OCI-LY1 (cell line): ENCODE results near the gene GRB10.

Experiments used
- H2AFZ ChIP-seq: fragments of 200-600 bp; sonication (generic), shearing (Covaris generic); 2 replicates; pipeline ENCODE4 v1.6.0; 2014; ENCODE audit warnings: antibody characterized with exemption, mild to moderate bottlenecking, low read length
- H3F3A ChIP-seq: fragments of 200-600 bp; sonication (generic), shearing (Covaris generic); 2 replicates; pipeline ENCODE4 v1.6.0; 2014; ENCODE audit warnings: mild to moderate bottlenecking, antibody characterized with exemption, low read length, moderate library complexity; ENCODE audit not compliant: insufficient read depth
- H3K27ac ChIP-seq: fragments of 200-600 bp; sonication (generic); 2 replicates; pipeline ENCODE4 v1.5.1; 2014; ENCODE audit warnings: low read length, mixed run types, mild to moderate bottlenecking, low read depth; ENCODE audit not compliant: poor library complexity, severe bottlenecking
- H3K27me3 ChIP-seq: fragments of 200-600 bp; sonication (generic); 2 replicates; pipeline ENCODE4 v1.6.0; 2014; ENCODE audit warnings: antibody characterized with exemption, mild to moderate bottlenecking, low read length, moderate library complexity; ENCODE audit not compliant: insufficient read depth
- H3K36me3 ChIP-seq: fragments of 200-600 bp; sonication (generic); 2 replicates; pipeline ENCODE4 v1.6.1; 2014; ENCODE audit warnings: mild to moderate bottlenecking, antibody characterized with exemption, low read length, moderate library complexity, mixed read lengths; ENCODE audit not compliant: insufficient read depth
- H3K4me1 ChIP-seq: fragments of 200-600 bp; sonication (generic); 2 replicates; pipeline ENCODE4 v1.5.1; 2014; ENCODE audit warnings: mild to moderate bottlenecking, low read length, moderate library complexity; ENCODE audit not compliant: insufficient read depth, severe bottlenecking
- H3K4me2 ChIP-seq: fragments of 200-600 bp; sonication (generic), shearing (Covaris generic); 2 replicates; pipeline ENCODE4 v1.6.1; 2014; ENCODE audit warnings: low read length
- H3K4me3 ChIP-seq: fragments of 200-600 bp; sonication (generic); 2 replicates; pipeline ENCODE4 v1.5.1; 2014; ENCODE audit warnings: low read length, low read depth, mild to moderate bottlenecking, mixed read lengths; ENCODE audit not compliant: poor library complexity, severe bottlenecking
- H3K79me2 ChIP-seq: fragments of 200-600 bp; shearing (Covaris generic); 2 replicates; pipeline ENCODE4 v1.6.1; 2016; ENCODE audit warnings: mixed run types, low read length, mixed read lengths; ENCODE audit not compliant: insufficient read depth
- H3K9ac ChIP-seq: fragments of 200-600 bp; sonication (generic), shearing (Covaris generic); 2 replicates; pipeline ENCODE4 v1.6.1; 2014; ENCODE audit warnings: mild to moderate bottlenecking, low read length, mixed read lengths
- H3K9me2 ChIP-seq: fragments of 200-600 bp; sonication (generic), shearing (Covaris generic); 2 replicates; pipeline ENCODE4 v1.6.1; 2014; ENCODE audit warnings: low read depth, mild to moderate bottlenecking, low read length, mixed read lengths
- H3K9me3 ChIP-seq: fragments of 200-600 bp; shearing (Covaris generic); 2 replicates; pipeline ENCODE4 v1.6.1; 2014; ENCODE audit warnings: low read length, mixed read lengths
- H4K20me1 ChIP-seq: fragments of 200-600 bp; sonication (generic), shearing (Covaris generic); 2 replicates; pipeline ENCODE4 v1.6.0; 2016; ENCODE audit warnings: mild to moderate bottlenecking, low read length; ENCODE audit not compliant: insufficient read depth
- EZH2 ChIP-seq: fragments of 200-600 bp; sonication (generic), shearing (Covaris generic); IDR thresholded peaks from 2 replicates; pipeline ENCODE4 v1.8.0; 2017; ENCODE audit warnings: borderline replicate concordance, mixed run types, mild to moderate bottlenecking, antibody characterized with exemption, low read length, moderate library complexity, mixed read lengths
- TF ChIP-seq, protein P1 (sequence below): fragments of 200-600 bp; sonication (generic), shearing (Covaris generic); IDR thresholded peaks from 2 replicates; pipeline ENCODE4 v1.5.1; 2017; ENCODE audit warnings: mild to moderate bottlenecking, antibody characterized with exemption, low read length, moderate library complexity, mixed read lengths

GRB10 gene

DNA sequence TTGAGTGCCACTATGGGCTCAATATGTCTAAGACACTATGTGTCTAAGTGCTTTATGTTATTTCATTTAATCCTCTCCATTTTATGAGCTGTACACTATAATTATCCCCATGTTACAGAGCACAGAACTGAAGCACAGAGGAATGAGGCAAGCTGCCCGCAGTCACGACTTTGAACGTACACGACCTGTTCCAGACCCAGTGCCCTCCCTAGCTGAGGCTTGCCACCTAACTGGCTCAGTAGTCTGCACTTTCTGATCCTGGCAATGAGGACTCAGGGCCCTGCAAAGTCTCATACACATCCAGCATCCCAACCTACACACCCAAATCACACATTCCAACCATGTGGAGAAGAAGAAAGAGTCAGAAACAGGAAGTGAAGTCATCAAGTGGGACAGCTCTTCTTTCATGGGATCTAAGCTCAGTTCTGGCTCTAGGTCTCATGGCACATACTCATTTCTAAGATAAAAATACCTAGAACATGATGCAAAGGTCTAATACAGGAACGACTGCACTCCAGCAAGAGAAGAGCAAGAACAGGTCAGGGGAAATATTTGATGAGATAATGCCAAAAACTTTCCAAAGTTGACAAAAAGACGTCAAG lies 175.1 kb downstream of the GRB10 start:
- Histone ChIP-seq H3K79me2 (no peaks in the 10 kb centered on the region), H3K4me3 (no peak overlapping the region), H3K27me3 (peaks cover 4% of the 10 kb centered on the region; the same call in 1 of the 2 replicates), H4K20me1 (no peaks in the 10 kb centered on the region), H3K27ac (no peak overlapping the region), H3F3A (no peaks in the 10 kb centered on the region), H3K36me3 (no peaks in the 10 kb centered on the region), H3K4me2 (no peak overlapping the region), H3K9ac (no peak overlapping the region), H3K4me1 (no peaks in the 10 kb centered on the region), H3K9me2 (no peaks in the 10 kb centered on the region), H3K9me3 (no peaks in the 10 kb centered on the region), H2AFZ (no peak overlapping the region)
- TF ChIP-seq EZH2: no peak
- TF ChIP-seq, protein P1, sequence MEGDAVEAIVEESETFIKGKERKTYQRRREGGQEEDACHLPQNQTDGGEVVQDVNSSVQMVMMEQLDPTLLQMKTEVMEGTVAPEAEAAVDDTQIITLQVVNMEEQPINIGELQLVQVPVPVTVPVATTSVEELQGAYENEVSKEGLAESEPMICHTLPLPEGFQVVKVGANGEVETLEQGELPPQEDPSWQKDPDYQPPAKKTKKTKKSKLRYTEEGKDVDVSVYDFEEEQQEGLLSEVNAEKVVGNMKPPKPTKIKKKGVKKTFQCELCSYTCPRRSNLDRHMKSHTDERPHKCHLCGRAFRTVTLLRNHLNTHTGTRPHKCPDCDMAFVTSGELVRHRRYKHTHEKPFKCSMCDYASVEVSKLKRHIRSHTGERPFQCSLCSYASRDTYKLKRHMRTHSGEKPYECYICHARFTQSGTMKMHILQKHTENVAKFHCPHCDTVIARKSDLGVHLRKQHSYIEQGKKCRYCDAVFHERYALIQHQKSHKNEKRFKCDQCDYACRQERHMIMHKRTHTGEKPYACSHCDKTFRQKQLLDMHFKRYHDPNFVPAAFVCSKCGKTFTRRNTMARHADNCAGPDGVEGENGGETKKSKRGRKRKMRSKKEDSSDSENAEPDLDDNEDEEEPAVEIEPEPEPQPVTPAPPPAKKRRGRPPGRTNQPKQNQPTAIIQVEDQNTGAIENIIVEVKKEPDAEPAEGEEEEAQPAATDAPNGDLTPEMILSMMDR: no peak

DNA sequence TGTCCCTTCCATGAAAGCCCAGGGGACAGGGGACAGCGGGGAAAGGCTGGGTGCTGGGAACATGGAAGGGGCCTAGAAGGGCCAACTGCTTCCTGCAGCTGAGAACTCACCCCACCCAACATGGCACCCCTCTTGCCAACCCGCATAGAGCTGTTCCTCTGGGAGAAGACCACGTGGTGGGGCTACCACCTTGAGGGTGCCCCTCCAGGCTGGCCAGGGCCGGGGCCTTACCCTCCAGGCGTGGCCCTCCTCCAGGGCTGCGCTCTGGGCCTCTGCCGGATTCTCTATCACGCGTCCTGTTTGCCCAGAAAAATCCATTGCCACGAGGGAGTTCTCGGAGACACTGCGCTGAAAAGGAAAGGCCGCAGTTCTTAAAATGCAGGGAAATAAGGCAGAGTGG lies 177.6 kb downstream of the GRB10 start:
- no peaks in the 10 kb centered on the region for H3K9me3 ChIP-seq

DNA sequence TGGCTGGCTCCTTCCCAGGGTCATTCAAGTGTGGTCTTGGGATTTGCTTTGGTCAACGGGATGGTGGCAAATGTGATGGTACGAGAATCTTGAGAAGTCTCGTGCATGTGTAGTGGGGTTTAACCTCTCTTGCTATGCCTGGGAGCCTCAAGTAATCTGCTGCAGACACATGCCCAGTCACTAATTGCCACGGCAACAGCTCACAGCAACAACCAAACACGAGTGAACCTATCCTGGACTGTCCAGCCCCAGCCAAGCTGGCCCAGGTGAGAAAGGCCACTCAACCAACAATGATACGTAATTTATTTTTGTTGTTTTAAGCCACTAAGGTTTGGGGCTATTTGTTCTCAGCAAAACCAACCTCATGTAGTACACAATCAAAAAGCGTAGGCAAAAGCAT lies 179.4 kb downstream of the GRB10 start:
- Histone ChIP-seq H3K27me3 (peaks cover 5% of the 10 kb centered on the region; the same call in 1 of the 2 replicates), H2AFZ (no peak overlapping the region), H3K79me2 (no peaks in the 10 kb centered on the region), H3F3A (no peaks in the 10 kb centered on the region), H4K20me1 (no peaks in the 10 kb centered on the region), H3K4me3 (no peak overlapping the region), H3K36me3 (no peaks in the 10 kb centered on the region), H3K9ac (no peak overlapping the region), H3K4me1 (no peaks in the 10 kb centered on the region), H3K9me3 (no peaks in the 10 kb centered on the region), H3K4me2 (no peak overlapping the region), H3K27ac (no peak overlapping the region), H3K9me2 (no peaks in the 10 kb centered on the region)
- no peak for TF ChIP-seq EZH2
- TF ChIP-seq, protein P1: no peak

More for the DNA sequence above, 177.6 kb downstream of the GRB10 start:
- H3K4me2 ChIP-seq: no peak overlapping the region
- H2AFZ ChIP-seq: no peak overlapping the region
- no peaks in the 10 kb centered on the region for H3K4me1 ChIP-seq
- no peaks in the 10 kb centered on the region for H3K79me2 ChIP-seq
- no peak overlapping the region for H3K4me3 ChIP-seq
- TF ChIP-seq EZH2: no peak
- TF ChIP-seq, protein P1: no peak
- H3K36me3 ChIP-seq: no peaks in the 10 kb centered on the region
- H3K27ac ChIP-seq: no peak overlapping the region
- H3K27me3 ChIP-seq: no peaks in the 10 kb centered on the region
- no peak overlapping the region for H3K9ac ChIP-seq
- H3K9me2 ChIP-seq: no peaks in the 10 kb centered on the region
- no peaks in the 10 kb centered on the region for H4K20me1 ChIP-seq
- no peaks in the 10 kb centered on the region for H3F3A ChIP-seq
